ENCODE results near the gene NEFH. TPM values are rescaled to one million over a fixed set of nuclear protein-coding genes. Genes with fewer than 3 reads are reported as not detected.

NEFH gene
- total and polyA plus RNA-seq, 2 donors (not counting 3 experiments of a cell fraction or from before 2014, with no cell fraction given), result 0.09 to 0.59 TPM

- H3K9me1 ChIP-seq (replicated peaks; ENCODE audit: control insufficient read depth, extremely low read depth, insufficient read depth, low read length), result no peaks in the 10 kb centered on the region
- H3K27me3 ChIP-seq (ENCODE audit: control insufficient read depth in 2 of 2, insufficient read depth in 2 of 2, low read length in 2 of 2), result no peaks in the 10 kb centered on the region
- FAIRE-seq (no peak), DNase-seq (ENCODE audit: low read depth, low spot score) (no peak)
- no TSS peak for BruUV-seq (replicated peaks)
- H2AFZ ChIP-seq (ENCODE audit: low read depth, low read length), result no peak overlapping the region
- H3K36me3 ChIP-seq (ENCODE audit: control insufficient read depth in 2 of 2, extremely low read depth in 1 of 2, insufficient read depth in 2 of 2, low read length in 2 of 2), result no peaks in the 10 kb centered on the region
- H3K9me3 ChIP-seq (replicated peaks; ENCODE audit: control insufficient read depth, insufficient read depth, low read length), result no peaks in the 10 kb centered on the region
- H3K4me2 ChIP-seq (ENCODE audit: insufficient read depth, low read length), result no peak overlapping the region
- H3K9ac ChIP-seq (replicated peaks; ENCODE audit: extremely low read depth, insufficient read depth, low read length), result no peak overlapping the region
- H4K20me1 ChIP-seq (replicated peaks; ENCODE audit: control insufficient read depth, extremely low read depth, insufficient read depth, low read length), result no peaks in the 10 kb centered on the region
- intact Hi-C loops (cut with micrococcal nuclease), result no loop called here
- H3K4me1 ChIP-seq (ENCODE audit: control insufficient read depth, extremely low read depth, insufficient read depth, low read length), result no peaks in the 10 kb centered on the region
- no peak for TF ChIP-seq FOS (IDR thresholded peaks at IDR 0.05; ENCODE audit: borderline replicate concordance, insufficient read depth, low read length)
- no peak for TF ChIP-seq CTCF (IDR thresholded peaks at IDR 0.05; ENCODE audit: extremely low read depth in 1 of 2, insufficient read depth in 1 of 2, low read depth in 1 of 2, low read length in 2 of 2)
- no peak for TF ChIP-seq GATA2 (IDR thresholded peaks at IDR 0.05; ENCODE audit: insufficient read depth, insufficient read length, low read depth, low read length)
- TF ChIP-seq EZH2 (IDR thresholded peaks at IDR 0.05; ENCODE audit: borderline replicate concordance, low read depth, low read length, severe bottlenecking), result no peak
- no peak for TF ChIP-seq JUN (IDR thresholded peaks at IDR 0.05; ENCODE audit: borderline replicate concordance, insufficient read depth, insufficient read length, low read depth)
- TF ChIP-seq POLR2AphosphoS5 (IDR thresholded peaks at IDR 0.05; ENCODE audit: insufficient read depth, low read depth, low read length), result no peak
- TF ChIP-seq MAX (IDR thresholded peaks at IDR 0.05; ENCODE audit: insufficient read depth, insufficient read length), result no peak
- TF ChIP-seq POLR2A (IDR thresholded peaks at IDR 0.05; ENCODE audit: low read depth, low read length), result no peak
- CTCF ChIA-PET, result no interaction called here
- dilution Hi-C loops (cut with MboI; ENCODE audit: extremely low pct_ligation_motif_present, low sequenced_read_pairs), result no loop called here
- POLR2A ChIA-PET, result no interaction called here
- no peak overlapping the region for H3K4me3 ChIP-seq (replicated peaks in 1 of 3; ENCODE audit: insufficient read depth in 1 of 3, low read depth in 1 of 3, low read length in 3 of 3)
- no peaks in the 10 kb centered on the region for H3K79me2 ChIP-seq (ENCODE audit: control insufficient read depth, insufficient read depth, low read length)
- H3K27ac ChIP-seq (ENCODE audit: insufficient read depth, low read depth, low read length), result no peak overlapping the region
Observed at GRCh38 chr22:29459773-29460172, 20.2 kb upstream of the NEFH start.
